Spleen (tissue), 11 donors: Measurements from ENCODE around the gene APCDD1L. TPM values are rescaled to one million over a fixed set of nuclear protein-coding genes. Genes with fewer than 3 reads are reported as not detected.

Experiments
- DNase-seq: peaks from one replicate; pipeline ENCODE4 v3.0.0-alpha.2; 2020
- H3K27ac ChIP-seq, 8 donors: fragments of 200-600 bp; sonication (generic) in 7 of 8; 1 replicate in 4 of 8; 2 replicates in 4 of 8; pipeline versions ENCODE4 v1.5.0 to v1.8.0; 2016 to 2021; ENCODE audit warnings: inconsistent platforms in 4 of 8, mild to moderate bottlenecking in 4 of 8, moderate library complexity in 1 of 8
- H3K27me3 ChIP-seq, 7 donors: fragments of 200-600 bp; sonication (generic) in 6 of 7; replicated peaks in 1 of 7; 1 replicate in 4 of 7; 2 replicates in 3 of 7; pipeline versions ENCODE4 v1.5.0 to v1.8.0; 2016 to 2021; ENCODE audit warnings: inconsistent platforms in 3 of 7, mild to moderate bottlenecking in 1 of 7
- H3K36me3 ChIP-seq, 6 donors: fragments of 200-600 bp; sonication (generic) in 5 of 6; 1 replicate in 4 of 6; 2 replicates in 2 of 6; pipeline versions ENCODE4 v1.5.0 to v1.8.0; 2016 to 2021; ENCODE audit warnings: inconsistent platforms in 2 of 6
- H3K4me1 ChIP-seq, 6 donors: fragments of 200-600 bp; sonication (generic) in 5 of 6; 1 replicate in 3 of 6; 2 replicates in 3 of 6; pipeline versions ENCODE4 v1.5.0 to v1.8.0; 2016 to 2021; ENCODE audit warnings: inconsistent platforms in 3 of 6
- H3K4me3 ChIP-seq, 8 donors: fragments of 200-600 bp; sonication (generic) in 7 of 8; 1 replicate in 4 of 8; 2 replicates in 4 of 8; pipeline versions ENCODE4 v1.5.0 to v1.8.0; 2016 to 2021; ENCODE audit warnings: inconsistent platforms in 4 of 8, mild to moderate bottlenecking in 4 of 8, moderate library complexity in 2 of 8
- H3K9me3 ChIP-seq, 8 donors: fragments of 200-600 bp; sonication (generic) in 7 of 8; 1 replicate in 4 of 8; 2 replicates in 4 of 8; pipeline versions ENCODE4 v1.5.0 to v1.8.0; 2016 to 2021; ENCODE audit warnings: inconsistent platforms in 4 of 8
- CTCF ChIP-seq, 11 experiments: fragments of 200-600 bp in 7 of 11; fragments of 450-650 bp in 4 of 11; sonication (generic) in 4 of 11; IDR thresholded peaks in 8 of 11; conservative IDR thresholded peaks in 3 of 11; 1 replicate in 7 of 11; 2 replicates in 4 of 11; pipeline versions ENCODE4 v1.4.0 to v1.8.0; 2016 to 2021; ENCODE audit warnings: antibody characterized with exemption in 11 of 11, inconsistent platforms in 4 of 11, mild to moderate bottlenecking in 1 of 11
- POLR2A ChIP-seq, 3 donors: fragments of 450-650 bp; IDR thresholded peaks; one replicate each; pipeline ENCODE4 v1.5.1; 2017; ENCODE audit warnings: antibody characterized with exemption in 3 of 3, mild to moderate bottlenecking in 1 of 3
- POLR2AphosphoS5 ChIP-seq, 3 donors: sonication (generic); formaldehyde crosslinking; IDR thresholded peaks; one replicate each; pipeline ENCODE4 v1.5.1; 2017; ENCODE audit warnings: antibody characterized with exemption in 3 of 3
- WGBS, 5 donors: extraction: QIAGEN DNeasy Blood & Tissue Kit in 3 of 5; methylation state at CpG; one replicate each; pipeline versions ENCODE4 v1.1.5 to v1.1.7; 2013 to 2018; 5-methylcytosine and 5-hydroxymethylcytosine counted together
- intact Hi-C: fragments of 100-400 bp; cut with DNase I; formaldehyde crosslinking; loops from one replicate; pipeline ENCODE4 v1.15.0; 2023; ENCODE audit warnings: low total_unique reads
- polyA plus RNA-seq, 3 donors: library from polyadenylated mRNA; stranded (reverse); fragments of 200-250 nt; gene quantifications; one replicate each; pipeline ENCODE4 v1.2.1, GENCODE V29; 2013
- total RNA-seq, 7 donors: library from RNA; depleted of rRNA in 3 of 7; stranded (reverse); fragments of >200 nt in 3 of 7; fragmentation: NEBNext Ultra II Directional in 4 of 7; extraction: Animal tissue kit (Norgen Biotek cat#: 25700) in 4 of 7; gene quantifications; one replicate each; pipeline versions ENCODE4 v1.1.0 to v1.2.1, GENCODE V29; 2016 to 2021
- donor health status: healthy with polysubstance abuse.
- donor health status: DM: no; HTN: no; CAD: no; lungs with moderate emphysema.
- donor health status: DM: no; HTN: no; CAD: no.
- donor health status: Bipolar disorder and iron deficiency.
- donor health status: healthy.
- donor health status: DM: no; HTN: no; CAD: no.
- donor health status: DM: yes; HTN: yes; CAD: no.

The APCDD1L gene
- total and polyA plus RNA-seq, 10 donors: 0.03 to 0.50 TPM; not detected in 8

GRCh38 chr20:58450254-58450653, 64.9 kb downstream of the APCDD1L start:
- Histone ChIP-seq H3K4me1 (peaks cover 0 to 10% (median 0%) of the 10 kb centered on the region in 6 donors), H3K36me3 (peaks cover 0 to 57% (median 16%) of the 10 kb centered on the region in 6 donors), H3K27me3 (no peaks in the 10 kb centered on the region), H3K27ac (no peak overlapping the region), H3K9me3 (peaks cover 0 to 11% (median 7%) of the 10 kb centered on the region in 8 donors), H3K4me3 (no peak overlapping the region)
- TF ChIP-seq POLR2AphosphoS5 (IDR thresholded peaks at IDR 0.05): no peak
- no peak for TF ChIP-seq POLR2A (IDR thresholded peaks at IDR 0.05)
- no peak for TF ChIP-seq CTCF (IDR thresholded peaks at IDR 0.05 in 8 of 11, conservative IDR thresholded peaks at IDR 0.05 in 3 of 11)
- 60 to 63% (median 61%) methylated on average over 10 of the region's 10 CpGs for WGBS, 5 donors
- no peak for DNase-seq
- intact Hi-C loops: no loop called here

GRCh38 chr20:58449681-58450221, 65.4 kb downstream of the APCDD1L start:
- Histone ChIP-seq H3K4me3 (no peak overlapping the region), H3K27ac (no peak overlapping the region), H3K36me3 (peaks cover 0 to 62% (median 20%) of the 10 kb centered on the region in 6 donors), H3K4me1 (peaks cover 0 to 10% (median 0%) of the 10 kb centered on the region in 6 donors), H3K27me3 (no peaks in the 10 kb centered on the region), H3K9me3 (peaks cover 0 to 9% (median 6%) of the 10 kb centered on the region in 8 donors)
- 73 to 88% (median 84%) methylated on average over 10 of the region's 10 CpGs for WGBS, 5 donors
- no peak for DNase-seq
- intact Hi-C loops: loop anchor here (5.0 to 10.0 kb wide), 2 partner anchors 55 to 212 kb away; no protein-coding TSS in a partner anchor
- TF ChIP-seq CTCF (IDR thresholded peaks at IDR 0.05 in 8 of 11, conservative IDR thresholded peaks at IDR 0.05 in 3 of 11): no peak
- no peak for TF ChIP-seq POLR2A (IDR thresholded peaks at IDR 0.05)
- no peak for TF ChIP-seq POLR2AphosphoS5 (IDR thresholded peaks at IDR 0.05)

GRCh38 chr20:58448958-58449357, 66.2 kb downstream of the APCDD1L start:
- Histone ChIP-seq H3K36me3 (peaks cover 0 to 70% (median 28%) of the 10 kb centered on the region in 6 donors), H3K27ac (no peak overlapping the region)

More at GRCh38 chr20:58448958-58449357, 66.2 kb downstream of the APCDD1L start:
- DNase-seq: no peak
- 88 to 92% (median 91%) methylated on average over 4 of the region's 4 CpGs for WGBS, 5 donors
- Histone ChIP-seq H3K4me3 (no peak overlapping the region), H3K9me3 (peaks cover 0 to 2% (median 0%) of the 10 kb centered on the region in 8 donors), H3K4me1 (peaks cover 0 to 10% (median 0%) of the 10 kb centered on the region in 6 donors), H3K27me3 (no peaks in the 10 kb centered on the region)
- intact Hi-C loops: loop anchor here (5.0 to 10.0 kb wide), 2 partner anchors 54 to 212 kb away; no protein-coding TSS in a partner anchor
- TF ChIP-seq CTCF (IDR thresholded peaks at IDR 0.05 in 8 of 11, conservative IDR thresholded peaks at IDR 0.05 in 3 of 11): no peak
- TF ChIP-seq POLR2AphosphoS5 (IDR thresholded peaks at IDR 0.05): no peak
- no peak for TF ChIP-seq POLR2A (IDR thresholded peaks at IDR 0.05)
